ENCODE measurements around the gene GPC5.

- TF ChIP-seq EZH2 (IDR thresholded peaks at IDR 0.05; ENCODE audit: borderline replicate concordance, low read depth, low read length, poor library complexity, severe bottlenecking) (no peak), CTCF (conservative IDR thresholded peaks at IDR 0.05; ENCODE audit: low read depth, low read length) (no peak)
Observed at GRCh38 chr13:91531646-91532045, 133.2 kb downstream of the GPC5 start.

All from A673 (cell line).